ENCODE data around the gene CERS2. TPM values are rescaled to one million over a fixed set of nuclear protein-coding genes. Genes with fewer than 3 reads are reported as not detected.
A peak's percentile ranks its signal among the peaks of the same experiment; 100 is the strongest.

CERS2 gene
- total RNA-seq, 6 experiments from 2014 or later: 189 to 305 (median 255) TPM

DNA sequence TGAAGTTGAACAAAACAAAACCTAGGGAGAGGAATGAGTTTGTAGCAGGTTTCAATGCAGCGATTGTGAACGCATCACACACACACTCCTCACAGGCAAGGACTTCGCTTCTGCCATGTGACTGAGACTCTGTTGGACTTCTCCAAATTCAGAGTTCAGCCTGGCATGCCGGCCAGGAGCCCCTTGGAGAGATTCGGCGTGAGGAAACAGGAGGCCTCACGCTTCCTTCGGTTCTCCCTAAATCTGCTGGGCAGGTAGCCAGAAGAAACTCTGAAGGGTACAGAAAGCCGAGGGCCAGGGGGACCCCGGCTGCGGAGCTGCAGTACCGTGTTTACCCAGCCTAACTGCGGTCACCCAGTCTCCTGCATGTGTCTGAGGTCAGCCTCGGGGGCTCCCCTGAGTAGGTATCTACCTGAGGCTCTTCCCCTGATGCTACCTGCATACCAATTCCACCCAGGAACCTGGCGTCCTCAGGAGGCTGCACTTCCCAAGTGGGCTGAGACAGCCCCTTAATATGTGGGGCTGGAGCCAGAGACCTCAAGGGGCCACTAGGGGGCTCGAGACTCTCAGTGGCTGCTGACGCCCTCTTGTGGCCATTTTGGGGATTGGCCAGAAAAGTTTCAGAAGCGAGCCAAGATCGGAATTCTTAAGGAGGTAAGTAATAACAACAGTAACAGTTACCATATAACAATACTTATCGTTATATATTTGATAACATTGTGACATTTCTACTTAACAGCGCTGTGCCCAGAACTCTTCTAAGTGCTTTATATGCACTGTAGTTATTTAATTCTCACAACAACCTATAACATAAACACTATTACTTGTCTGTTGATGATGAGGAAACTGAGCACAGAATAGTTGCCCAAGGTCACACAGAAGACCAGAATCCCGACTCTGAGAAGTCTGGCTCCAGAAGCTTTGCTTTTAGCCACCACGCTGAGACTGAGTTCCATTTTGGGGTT, 4.7 kb upstream of the CERS2 start:
- peak; percentile 100 for TF ChIP-seq CTCF (IDR thresholded peaks at IDR 0.05)
- peak; percentile 78 for DNase-seq
- Mint-ChIP-seq H3K4me3 (no peak overlapping the region), H3K4me1 (ENCODE audit: low read depth) (peaks cover 39% of the 10 kb centered on the region), H3K9me3 (no peaks in the 10 kb centered on the region), H3K36me3 (ENCODE audit: low read depth) (no peaks in the 10 kb centered on the region), H3K27ac (peak overlapping the region; percentile 40; the same call in 1 of the 2 replicates), H3K27me3 (ENCODE audit: insufficient read depth) (no peaks in the 10 kb centered on the region)

- TF ChIP-seq CTCF (IDR thresholded peaks at IDR 0.05): no peak
- no peaks in the 10 kb centered on the region for H3K36me3 Mint-ChIP-seq (ENCODE audit: low read depth)
- H3K27ac Mint-ChIP-seq: peak overlapping the region; percentile 94
- H3K4me1 Mint-ChIP-seq (ENCODE audit: low read depth): peaks cover 51% of the 10 kb centered on the region
- no peaks in the 10 kb centered on the region for H3K9me3 Mint-ChIP-seq
- peaks cover 2% of the 10 kb centered on the region; the same call in 1 of the 2 replicates for H3K27me3 Mint-ChIP-seq (ENCODE audit: insufficient read depth)
- peak overlapping the region; percentile 79 for H3K4me3 Mint-ChIP-seq
- DNase-seq: peak; percentile 56
These were observed 2.5 kb upstream of the CERS2 start for GRCh38 chr1:150976879-150977694.

DNA sequence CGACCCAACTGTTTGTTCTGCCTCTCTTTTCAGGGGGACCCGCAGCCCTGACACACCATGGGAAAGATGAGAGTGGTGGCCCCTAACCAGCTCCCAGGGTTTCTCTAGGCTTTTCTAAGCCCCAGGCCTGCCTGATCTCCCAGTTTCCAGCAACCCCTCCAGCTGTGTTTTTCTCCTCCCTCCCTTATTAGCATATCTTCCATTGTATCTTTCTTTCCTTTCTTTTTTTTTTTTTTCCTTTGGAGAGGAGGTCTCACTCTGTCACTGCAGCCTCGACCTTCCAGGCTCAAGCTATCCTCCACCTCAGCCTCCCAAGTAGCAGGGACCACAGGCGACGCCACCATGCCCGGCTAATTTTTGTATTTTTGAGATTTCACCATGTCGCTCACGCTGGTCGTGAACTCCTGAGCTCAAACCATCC, 1.8 kb upstream of the CERS2 start:
- Mint-ChIP-seq H3K36me3 (ENCODE audit: low read depth) (no peaks in the 10 kb centered on the region), H3K4me3 (peak overlapping the region; percentile 5; the same call in 1 of the 2 replicates), H3K9me3 (no peaks in the 10 kb centered on the region), H3K27me3 (ENCODE audit: insufficient read depth) (peaks cover 2% of the 10 kb centered on the region; the same call in 1 of the 2 replicates), H3K4me1 (ENCODE audit: low read depth) (peaks cover 51% of the 10 kb centered on the region), H3K27ac (peak overlapping the region; percentile 94)
- DNase-seq: no peak
- no peak for TF ChIP-seq CTCF (IDR thresholded peaks at IDR 0.05)

GRCh38 chr1:150973836-150974579, 627 bp downstream of the CERS2 start:
- Mint-ChIP-seq H3K4me3 (peak overlapping the region; percentile 91), H3K9me3 (no peaks in the 10 kb centered on the region), H3K27me3 (ENCODE audit: insufficient read depth) (peaks cover 5% of the 10 kb centered on the region; the same call in 1 of the 2 replicates), H3K27ac (peak overlapping the region; percentile 73), H3K36me3 (ENCODE audit: low read depth) (peaks cover under 1% of the 10 kb centered on the region; the same call in 1 of the 2 replicates), H3K4me1 (ENCODE audit: low read depth) (peaks cover 58% of the 10 kb centered on the region)
- no peak for TF ChIP-seq CTCF (IDR thresholded peaks at IDR 0.05)
- DNase-seq: no peak

All from HFFc6 (cell line).